Prostate gland (tissue), 2 donors: ENCODE data around the gene SCLY.

Experiments
- CTCF ChIP-seq, 4 experiments: fragments of 200-600 bp in 2 of 4; fragments of 450-650 bp in 2 of 4; sonication (generic) in 2 of 4; IDR thresholded peaks; 1 replicate in 3 of 4; 2 replicates in 1 of 4; pipeline ENCODE4 v1.5.1; 2016 to 2019; ENCODE audit warnings: antibody characterized with exemption in 4 of 4, mild to moderate bottlenecking in 2 of 4, moderate library complexity in 2 of 4
- POLR2A ChIP-seq: fragments of 450-650 bp; IDR thresholded peaks from one replicate; pipeline ENCODE4 v1.6.1; 2016; ENCODE audit warnings: antibody characterized with exemption, mild to moderate bottlenecking

- TF ChIP-seq POLR2A (no peak), CTCF (IDR thresholded peaks at IDR 0.05) (no peak)
Observed at GRCh38 chr2:238128534-238129001, 67.8 kb downstream of the SCLY start.
